T-cell (primary cell): Measurements from ENCODE around the gene ABCE1. TPM values are rescaled to one million over a fixed set of nuclear protein-coding genes. Genes with fewer than 3 reads are reported as not detected.

Source experiments
- ATAC-seq, 4 experiments: fragments of 200-7000 bp in 3 of 4; fragments of 150-1000 bp in 1 of 4; cut with Tn5 transposase; replicated peaks in 1 of 4; 1 replicate in 3 of 4; 2 replicates in 1 of 4; pipeline ENCODE4 v1.10.0; 2021; ENCODE audit warnings: moderate library complexity in 3 of 4, mild to moderate bottlenecking in 2 of 4, moderate number of reproducible peaks in 1 of 4
- CTCF ChIA-PET, 2 donors: fragments of 300-600 bp; sonication (Branson Sonifier 250); formaldehyde crosslinking; loops; one replicate each; lab custom pipeline; 2022; ENCODE audit warnings: antibody characterized with exemption in 2 of 2; lab: Charles Lee
- POLR2A ChIA-PET, 2 donors: fragments of 300-600 bp; sonication (Branson Sonifier 250); formaldehyde crosslinking; loops; one replicate each; lab custom pipeline; 2022; ENCODE audit warnings: antibody characterized with exemption in 2 of 2; lab: Charles Lee
- DNase-seq, 35 experiments: peaks; one replicate each; pipeline versions ENCODE4 v3.0.0 to v3.0.0-alpha.2; 2013 to 2023
- H3K27ac ChIP-seq: one replicate; pipeline ENCODE4 v1.5.1; 2013; ENCODE audit warnings: low read length
- H3K27me3 ChIP-seq, 2 experiments: replicated peaks in 1 of 2; 1 replicate in 1 of 2; 2 replicates in 1 of 2; pipeline versions ENCODE4 v1.6.1 to v1.7.0; 2013; ENCODE audit warnings: low read length in 1 of 2, mixed read lengths in 1 of 2; ENCODE audit not compliant: control insufficient read depth in 2 of 2, insufficient read depth in 2 of 2; ENCODE audit errors: extremely low read depth in 1 of 2
- H3K36me3 ChIP-seq, 2 donors: 1 replicate in 1 of 2; 2 replicates in 1 of 2; pipeline versions ENCODE4 v1.6.1 to v1.7.0; 2013; ENCODE audit warnings: low read length in 1 of 2; ENCODE audit not compliant: control insufficient read depth in 2 of 2, insufficient read depth in 1 of 2; ENCODE audit errors: extremely low read depth in 1 of 2
- H3K4me1 ChIP-seq, 2 experiments: 1 replicate in 1 of 2; 2 replicates in 1 of 2; pipeline versions ENCODE4 v1.6.1 to v1.7.0; 2013; ENCODE audit warnings: low read length in 2 of 2, mixed read lengths in 1 of 2; ENCODE audit not compliant: insufficient read depth in 2 of 2, control insufficient read depth in 1 of 2; ENCODE audit errors: extremely low read depth in 1 of 2
- H3K4me3 ChIP-seq, 2 donors: 1 replicate in 1 of 2; 2 replicates in 1 of 2; pipeline versions ENCODE4 v1.5.1 to v1.7.0; 2013; ENCODE audit warnings: mild to moderate bottlenecking in 2 of 2, low read length in 1 of 2, moderate library complexity in 1 of 2; ENCODE audit not compliant: control insufficient read depth in 1 of 2; ENCODE audit errors: extremely low read depth in 1 of 2
- H3K9me3 ChIP-seq: 2 replicates; pipeline ENCODE4 v1.7.0; 2013
- H3K27ac Mint-ChIP-seq, 2 donors: one replicate each; pipeline ENCODE4 v1.8.0; 2020 to 2021; ENCODE audit warnings: mild to moderate bottlenecking in 2 of 2, mixed read lengths in 2 of 2
- H3K27me3 Mint-ChIP-seq, 2 donors: one replicate each; pipeline ENCODE4 v1.8.0; 2021 to 2022; ENCODE audit warnings: mixed read lengths in 2 of 2
- H3K36me3 Mint-ChIP-seq: one replicate; pipeline ENCODE4 v1.8.0; 2021; ENCODE audit warnings: mixed read lengths
- H3K4me1 Mint-ChIP-seq, 3 donors: one replicate each; pipeline ENCODE4 v1.8.0; 2020 to 2022; ENCODE audit warnings: mixed read lengths in 3 of 3, mild to moderate bottlenecking in 1 of 3
- H3K4me3 Mint-ChIP-seq, 3 donors: one replicate each; pipeline ENCODE4 v1.8.0; 2020 to 2022; ENCODE audit warnings: mild to moderate bottlenecking in 3 of 3, mixed read lengths in 3 of 3, moderate library complexity in 3 of 3
- H3K9me3 Mint-ChIP-seq, 3 donors: one replicate each; pipeline ENCODE4 v1.8.0; 2020 to 2022; ENCODE audit warnings: mixed read lengths in 3 of 3
- WGBS: methylation state at CpG from one replicate; pipeline ENCODE4 v1.1.5; 2013; ENCODE audit warnings: missing lambda C conversion rate; ENCODE audit not compliant: insufficient coverage; 5-methylcytosine and 5-hydroxymethylcytosine counted together
- total RNA-seq, 35 experiments: library from RNA in 6 of 35; stranded (reverse) in 6 of 35; fragments of 120-200 nt in 1 of 35; gene quantifications; one replicate each; pipeline versions ENCODE4 v1.2.1 to v1.2.4 and lab custom pipeline; 2013 to 2026

ABCE1 gene
- total RNA-seq, 5 donors from 2014 or later (not counting 1 experiment from before 2014, with no cell fraction given) = 47.7 to 73.8 (median 65.4) TPM

- H3K4me3 Mint-ChIP-seq = peak overlapping the region in 1 of 3 donors; percentile 7
- peaks cover 9 to 13% (median 12%) of the 10 kb centered on the region in 3 donors for H3K9me3 Mint-ChIP-seq
- H3K27ac Mint-ChIP-seq = no peak overlapping the region
- DNase-seq (no peak), ATAC-seq (no peak)
- H3K27me3 ChIP-seq = no peaks in the 10 kb centered on the region
- no peaks in the 10 kb centered on the region for H3K9me3 ChIP-seq
- peaks cover 29 to 39% (median 38%) of the 10 kb centered on the region in 3 donors for H3K4me1 Mint-ChIP-seq
- H3K27ac ChIP-seq = no peak overlapping the region
- peaks cover 0 to 9% of the 10 kb centered on the region in 2 experiments for H3K4me1 ChIP-seq
- WGBS = 71% methylated on average over 1 of the region's 2 CpGs
- H3K36me3 ChIP-seq = peaks cover 0 to 17% of the 10 kb centered on the region in 2 donors
- H3K27me3 Mint-ChIP-seq = no peaks in the 10 kb centered on the region
- peaks cover 49% of the 10 kb centered on the region for H3K36me3 Mint-ChIP-seq
- no peak overlapping the region for H3K4me3 ChIP-seq
- ChIA-PET CTCF (interaction anchor here in 1 of 2 donors (1.0 kb wide), 1 partner anchor 15 kb away, joined by 3 read pairs; no protein-coding TSS in a partner anchor), POLR2A (no interaction called here)
These were observed 21.6 kb upstream of the ABCE1 start for GRCh38 chr4:145076469-145076855.

- no peak overlapping the region for H3K4me3 Mint-ChIP-seq
- Histone ChIP-seq H3K27me3 (no peaks in the 10 kb centered on the region), H3K27ac (no peak overlapping the region), H3K36me3 (peaks cover 0 to 16% of the 10 kb centered on the region in 2 donors), H3K4me3 (no peak overlapping the region), H3K9me3 (no peaks in the 10 kb centered on the region), H3K4me1 (peaks cover 0 to 6% of the 10 kb centered on the region in 2 experiments)
- no peak for DNase-seq
- peaks cover 19 to 35% (median 30%) of the 10 kb centered on the region in 3 donors for H3K4me1 Mint-ChIP-seq
- peaks cover 9 to 13% (median 12%) of the 10 kb centered on the region in 3 donors for H3K9me3 Mint-ChIP-seq
- ATAC-seq = no peak
- peaks cover 44% of the 10 kb centered on the region for H3K36me3 Mint-ChIP-seq
- ChIA-PET CTCF (no interaction called here), POLR2A (interaction anchor here in 1 of 2 donors (1.0 kb wide), 1 partner anchor 10 kb away, joined by 3 read pairs; no protein-coding TSS in a partner anchor)
- H3K27me3 Mint-ChIP-seq = no peaks in the 10 kb centered on the region
- H3K27ac Mint-ChIP-seq = no peak overlapping the region
- WGBS = no CpG with 5 or more reads among the region's 1 CpG
These were observed 16.4 kb upstream of the ABCE1 start for GRCh38 chr4:145081756-145082155.

GRCh38 chr4:145083891-145084605, 14.1 kb upstream of the ABCE1 start:
- DNase-seq = no peak
- Histone ChIP-seq H3K36me3 (peaks cover 0 to 22% of the 10 kb centered on the region in 2 donors), H3K27me3 (no peaks in the 10 kb centered on the region), H3K27ac (no peak overlapping the region), H3K4me3 (no peak overlapping the region), H3K9me3 (no peaks in the 10 kb centered on the region), H3K4me1 (peaks cover 0 to 6% of the 10 kb centered on the region in 2 experiments)
- ATAC-seq = no peak
- H3K27ac Mint-ChIP-seq = no peak overlapping the region
- no peak overlapping the region for H3K4me3 Mint-ChIP-seq
- H3K27me3 Mint-ChIP-seq = no peaks in the 10 kb centered on the region
- H3K36me3 Mint-ChIP-seq = peaks cover 35% of the 10 kb centered on the region
- CTCF ChIA-PET = interaction anchor here in 1 of 2 donors (0.6 kb wide), 1 partner anchor 1214 kb away, joined by 3 read pairs; no protein-coding TSS in a partner anchor
- no peaks in the 10 kb centered on the region for H3K9me3 Mint-ChIP-seq
- peaks cover 16 to 23% (median 18%) of the 10 kb centered on the region in 3 donors for H3K4me1 Mint-ChIP-seq
- WGBS = 100% methylated on average over 1 of the region's 1 CpG
- POLR2A ChIA-PET = interaction anchor here (0.6 kb wide), 2 partner anchors 17 to 38 kb away, joined by 3 read pairs; no protein-coding TSS in a partner anchor

- Histone ChIP-seq H3K36me3 (peaks cover 11 to 62% of the 10 kb centered on the region in 2 donors), H3K4me3 (no peak overlapping the region), H3K27ac (no peak overlapping the region), H3K4me1 (no peaks in the 10 kb centered on the region), H3K9me3 (peaks cover 5% of the 10 kb centered on the region), H3K27me3 (no peaks in the 10 kb centered on the region)
- no CpG with 5 or more reads among the region's 1 CpG for WGBS
- CTCF ChIA-PET = interaction anchor here in 1 of 2 donors (0.9 kb wide), 1 partner anchor 910 kb away, joined by 3 read pairs; no protein-coding TSS in a partner anchor
- peaks cover 0 to 9% (median 0%) of the 10 kb centered on the region in 3 donors for H3K9me3 Mint-ChIP-seq
- DNase-seq (no peak), ATAC-seq (no peak)
- no peak overlapping the region for H3K27ac Mint-ChIP-seq
- no peaks in the 10 kb centered on the region for H3K27me3 Mint-ChIP-seq
- peaks cover 23 to 54% (median 41%) of the 10 kb centered on the region in 3 donors for H3K4me1 Mint-ChIP-seq
- POLR2A ChIA-PET = no interaction called here
- peaks cover 65% of the 10 kb centered on the region for H3K36me3 Mint-ChIP-seq
- no peak overlapping the region for H3K4me3 Mint-ChIP-seq
These were observed 7.7 kb upstream of the ABCE1 start for GRCh38 chr4:145090380-145090779.

GRCh38 chr4:145093638-145094037, 4.5 kb upstream of the ABCE1 start:
- peaks cover 11 to 54% of the 10 kb centered on the region in 2 donors for H3K36me3 ChIP-seq
- H3K36me3 Mint-ChIP-seq = peaks cover 53% of the 10 kb centered on the region
- peaks cover 36 to 63% (median 53%) of the 10 kb centered on the region in 3 donors for H3K4me1 Mint-ChIP-seq
- no CpG with 5 or more reads among the region's 2 CpGs for WGBS
- H3K9me3 Mint-ChIP-seq = peaks cover 0 to 9% (median 0%) of the 10 kb centered on the region in 3 donors
- ChIA-PET CTCF (interaction anchor here in 1 of 2 donors (0.6 to 1.1 kb wide), 2 partner anchors 9 to 10 kb away, joined by 3 read pairs; no protein-coding TSS in a partner anchor), POLR2A (interaction anchor here in 1 of 2 donors (0.6 kb wide), 1 partner anchor 1527 kb away, joined by 15 read pairs; no protein-coding TSS in a partner anchor)
- DNase-seq = no peak
- no peaks in the 10 kb centered on the region for H3K27me3 Mint-ChIP-seq
- H3K4me3 Mint-ChIP-seq = no peak overlapping the region
- no peak overlapping the region for H3K27ac Mint-ChIP-seq
- H3K9me3 ChIP-seq = peaks cover 5% of the 10 kb centered on the region
- H3K4me3 ChIP-seq = no peak overlapping the region
- ATAC-seq = no peak
- no peak overlapping the region for H3K27ac ChIP-seq
- H3K27me3 ChIP-seq = no peaks in the 10 kb centered on the region
- H3K4me1 ChIP-seq = peaks cover 8 to 13% of the 10 kb centered on the region in 2 experiments

GRCh38 chr4:145097331-145097820, 735 bp upstream of the ABCE1 start:
- WGBS = 0% methylated on average over 1 of the region's 10 CpGs

More at GRCh38 chr4:145097331-145097820, 735 bp upstream of the ABCE1 start:
- Mint-ChIP-seq H3K36me3 (peaks cover 31% of the 10 kb centered on the region), H3K4me1 (peaks cover 50 to 58% (median 52%) of the 10 kb centered on the region in 3 donors), H3K27me3 (no peaks in the 10 kb centered on the region), H3K27ac (peak overlapping the region; percentile 94 to 97), H3K4me3 (peak overlapping the region; percentile 93 to 97 (median 96)), H3K9me3 (peaks cover 0 to 9% (median 0%) of the 10 kb centered on the region in 3 donors)
- Histone ChIP-seq H3K27me3 (no peaks in the 10 kb centered on the region), H3K9me3 (peaks cover 5% of the 10 kb centered on the region), H3K36me3 (peaks cover 11 to 24% of the 10 kb centered on the region in 2 donors), H3K4me3 (peak overlapping the region; percentile 88 to 98), H3K27ac (peak overlapping the region; percentile 85), H3K4me1 (peaks cover 15 to 25% of the 10 kb centered on the region in 2 experiments)
- DNase-seq = peak in 1 of 35 experiments; percentile 27
- ChIA-PET CTCF (interaction anchor here in 1 of 2 donors (0.6 to 1.6 kb wide), 3 partner anchors 26 to 82 kb away, joined by 3 to 5 read pairs (median 4); no protein-coding TSS in a partner anchor), POLR2A (interaction anchor here (0.6 to 2.4 kb wide), 6 partner anchors 10 to 81 kb away, joined by 3 to 19 read pairs (median 3); no protein-coding TSS in a partner anchor)
- no peak for ATAC-seq
